ENCODE data around the gene MIOS.

DNA sequence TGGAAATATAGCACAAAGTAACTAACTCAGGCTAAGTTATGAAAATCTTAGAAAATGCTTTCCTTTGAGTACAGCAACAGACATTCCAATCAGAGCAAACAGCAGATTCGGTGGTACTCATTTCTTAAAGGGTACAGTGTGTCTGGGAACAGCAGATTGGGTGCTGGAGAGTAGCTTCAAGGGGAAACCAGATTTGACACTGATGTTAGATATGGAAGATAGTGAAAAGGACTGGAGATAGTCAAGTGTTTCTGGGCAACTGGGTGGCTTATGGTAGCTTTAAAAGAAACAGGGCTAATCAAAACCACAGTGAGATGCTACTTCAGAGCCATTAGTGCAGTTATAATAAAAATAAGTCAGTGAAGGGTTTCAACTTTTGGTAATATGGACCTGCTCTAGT, 61.8 kb downstream of the MIOS start:
- TF ChIP-seq MAX (IDR thresholded peaks at IDR 0.05), result no peak
- TF ChIP-seq CBX8 (IDR thresholded peaks at IDR 0.05; ENCODE audit: borderline replicate concordance, low read depth, low read length), result no peak
- no peak for TF ChIP-seq CREB1 (IDR thresholded peaks at IDR 0.05)

All from H1 (cell line).